ENCODE results near the gene TENM4.

- no peak for TF ChIP-seq POLR2A (IDR thresholded peaks at IDR 0.05)
- no peak for TF ChIP-seq CTCF (IDR thresholded peaks at IDR 0.05)
- no peak for TF ChIP-seq POLR2AphosphoS5 (IDR thresholded peaks at IDR 0.05)
These were observed 351.2 kb downstream of the TENM4 start for GRCh38 chr11:79089601-79090000.
